Measurements from ENCODE around the gene CLEC18C.
"Not testable (repeated sequence)": the region's sequence is repeated elsewhere in the genome, so short reads cannot be mapped to it uniquely, and the experiment has no call there.

CLEC18C gene

GRCh38 chr16:70173212-70173837 lies at the start of gene CLEC18C:
TSS of gene CLEC18C (plus strand) at chr16:70173787. CDS start at chr16:70174279, 492 bp downstream.
- not testable (repeated sequence) for DNase-seq

- DNase-seq, result not testable (repeated sequence)
Measured at GRCh38 chr16:70123822-70124221, 49.8 kb upstream of the CLEC18C start.

GRCh38 chr16:70126226-70126625 lies 47.4 kb upstream of the CLEC18C start:
- DNase-seq, result not testable (repeated sequence)

- not testable (repeated sequence) for DNase-seq
Measured at GRCh38 chr16:70127706-70128105, 45.9 kb upstream of the CLEC18C start.

- not testable (repeated sequence) for DNase-seq
Measured at GRCh38 chr16:70128844-70129243, 44.7 kb upstream of the CLEC18C start.

- DNase-seq, result not testable (repeated sequence)
Measured at GRCh38 chr16:70135796-70136195, 37.8 kb upstream of the CLEC18C start.

GRCh38 chr16:70136595-70136994 lies 37.0 kb upstream of the CLEC18C start:
- DNase-seq, result not testable (repeated sequence)

GRCh38 chr16:70142739-70143138 lies 30.8 kb upstream of the CLEC18C start:
- DNase-seq, result not testable (repeated sequence)

- not testable (repeated sequence) for DNase-seq
Measured at GRCh38 chr16:70143231-70143895, 30.2 kb upstream of the CLEC18C start.

GRCh38 chr16:70147853-70148252 lies 25.7 kb upstream of the CLEC18C start:
- not testable (repeated sequence) for DNase-seq

- not testable (repeated sequence) for DNase-seq
Measured at GRCh38 chr16:70148453-70148852, 25.1 kb upstream of the CLEC18C start.

- DNase-seq, result not testable (repeated sequence)
Measured at GRCh38 chr16:70149296-70149695, 24.3 kb upstream of the CLEC18C start.

- peak; percentile 30 for DNase-seq
Measured at GRCh38 chr16:70151391-70151790, 22.2 kb upstream of the CLEC18C start.

GRCh38 chr16:70151941-70152509 lies 21.6 kb upstream of the CLEC18C start:
- DNase-seq, result no peak

GRCh38 chr16:70152578-70153302 lies 20.8 kb upstream of the CLEC18C start:
- DNase-seq, result no peak

- DNase-seq, result not testable (repeated sequence)
Measured at GRCh38 chr16:70154736-70155135, 18.9 kb upstream of the CLEC18C start.

GRCh38 chr16:70156207-70156978 lies 17.2 kb upstream of the CLEC18C start:
- no peak for DNase-seq

- DNase-seq, result no peak
Measured at GRCh38 chr16:70157105-70157476, 16.5 kb upstream of the CLEC18C start.

- DNase-seq, result no peak
Measured at GRCh38 chr16:70157477-70158260, 15.9 kb upstream of the CLEC18C start.

- DNase-seq, result no peak
Measured at GRCh38 chr16:70158261-70158939, 15.2 kb upstream of the CLEC18C start.
